ENCODE measurements around the gene NSRP1. TPM values are rescaled to one million over a fixed set of nuclear protein-coding genes. Genes with fewer than 3 reads are reported as not detected.
"Not testable (repeated sequence)": the region's sequence is repeated elsewhere in the genome, so short reads cannot be mapped to it uniquely, and the experiment has no call there.

Gene NSRP1, protein sequence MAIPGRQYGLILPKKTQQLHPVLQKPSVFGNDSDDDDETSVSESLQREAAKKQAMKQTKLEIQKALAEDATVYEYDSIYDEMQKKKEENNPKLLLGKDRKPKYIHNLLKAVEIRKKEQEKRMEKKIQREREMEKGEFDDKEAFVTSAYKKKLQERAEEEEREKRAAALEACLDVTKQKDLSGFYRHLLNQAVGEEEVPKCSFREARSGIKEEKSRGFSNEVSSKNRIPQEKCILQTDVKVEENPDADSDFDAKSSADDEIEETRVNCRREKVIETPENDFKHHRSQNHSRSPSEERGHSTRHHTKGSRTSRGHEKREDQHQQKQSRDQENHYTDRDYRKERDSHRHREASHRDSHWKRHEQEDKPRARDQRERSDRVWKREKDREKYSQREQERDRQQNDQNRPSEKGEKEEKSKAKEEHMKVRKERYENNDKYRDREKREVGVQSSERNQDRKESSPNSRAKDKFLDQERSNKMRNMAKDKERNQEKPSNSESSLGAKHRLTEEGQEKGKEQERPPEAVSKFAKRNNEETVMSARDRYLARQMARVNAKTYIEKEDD
- total RNA-seq (10 to 100 TPM; 28.8 to 31.7 TPM), total RNA-seq (32.0 to 37.3 reads per million in 2 donors)

DNA sequence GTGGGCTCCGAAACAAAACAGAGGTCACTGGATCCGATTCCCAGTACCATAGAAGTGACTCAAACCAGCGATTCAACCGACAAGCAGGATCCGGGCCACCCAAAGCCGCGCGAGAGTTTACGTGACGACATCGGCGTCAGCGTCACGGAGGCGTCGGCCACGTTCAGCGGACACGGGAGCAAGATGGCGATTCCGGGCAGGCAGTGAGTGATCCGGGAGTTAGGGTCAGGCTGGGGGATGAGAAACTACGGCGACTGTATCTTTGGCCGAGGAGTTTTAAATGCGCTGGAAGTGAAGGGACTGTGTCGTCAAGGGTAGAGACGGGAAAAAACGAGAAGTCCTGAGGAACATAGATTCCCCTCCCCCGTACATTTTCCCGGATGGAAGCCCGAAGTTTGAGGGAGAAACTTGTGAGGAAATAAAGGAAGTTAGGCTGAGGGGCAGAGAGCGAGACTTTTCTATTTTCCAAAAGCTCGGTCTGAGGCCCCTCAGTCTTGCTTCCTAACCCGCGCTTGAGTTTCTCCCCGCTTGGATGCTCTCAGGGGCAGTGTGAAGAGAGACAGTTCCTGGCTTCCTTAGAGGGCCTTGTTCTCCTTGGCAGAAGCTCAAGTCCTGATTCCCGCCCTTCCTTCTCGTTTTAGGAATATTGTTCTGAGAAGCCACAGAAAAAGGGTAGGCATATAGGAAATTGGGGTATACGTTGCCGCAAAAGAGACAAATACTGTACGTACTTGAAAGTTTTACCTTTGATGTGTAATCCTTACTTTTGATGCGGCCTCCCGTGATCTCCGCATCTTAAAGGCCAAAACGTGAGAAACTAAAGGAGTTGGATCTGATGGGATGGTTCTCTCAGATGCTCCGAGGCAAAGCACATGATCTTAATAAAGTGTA is at the start of gene NSRP1:
NSRP1 (plus strand) TSS at position 156 of the 891 bp plus-strand sequence; CDS start at position 184, 28 bp downstream.
- H3K4me1 Mint-ChIP-seq, result peaks cover 27% of the 10 kb centered on the region
- H3K27ac Mint-ChIP-seq, result peak within 1 kb of the TSS; percentile 100
- no peaks in the 10 kb centered on the region for H3K9me3 ChIP-seq (ENCODE audit: control insufficient read depth, low read length, poor library complexity, severe bottlenecking)
- DNase-seq, result peak; percentile 75 to 89 (median 79)
- peak within 1 kb of the TSS; percentile 100 for H3K4me3 Mint-ChIP-seq
- no peaks in the 10 kb centered on the region for H3K27me3 Mint-ChIP-seq
- peaks cover 7% of the 10 kb centered on the region for H3K36me3 Mint-ChIP-seq (ENCODE audit: low read depth)
- peak; percentile 97 for ATAC-seq

DNA sequence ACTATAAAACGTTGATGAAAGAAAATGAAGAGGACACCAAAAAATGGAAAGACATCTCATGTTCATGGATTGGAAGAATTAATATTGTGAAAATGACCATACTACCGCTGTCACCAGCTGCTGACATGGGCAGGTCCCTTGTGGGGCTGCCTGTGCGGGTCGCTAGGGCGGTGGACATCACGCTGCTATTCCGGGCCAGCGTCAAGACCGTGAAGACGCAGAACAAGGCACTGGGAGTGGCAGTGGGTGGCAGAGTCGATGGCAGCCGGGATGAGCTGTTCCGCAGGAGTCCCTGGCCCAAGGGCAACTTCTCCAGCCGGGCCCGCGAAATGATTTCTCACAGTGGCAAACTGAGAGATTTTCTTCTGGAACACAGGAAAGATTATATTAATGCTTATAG is 48.2 kb upstream of the NSRP1 start:
- H3K36me3 Mint-ChIP-seq (ENCODE audit: low read depth), result no peaks in the 10 kb centered on the region
- no peak overlapping the region for H3K27ac Mint-ChIP-seq
- no peaks in the 10 kb centered on the region for H3K4me1 Mint-ChIP-seq
- DNase-seq (no peak), ATAC-seq (no peak)
- H3K4me3 Mint-ChIP-seq, result no peak overlapping the region
- peaks cover 8% of the 10 kb centered on the region for H3K9me3 ChIP-seq (ENCODE audit: control insufficient read depth, low read length, poor library complexity, severe bottlenecking)
- no peaks in the 10 kb centered on the region for H3K27me3 Mint-ChIP-seq

DNA sequence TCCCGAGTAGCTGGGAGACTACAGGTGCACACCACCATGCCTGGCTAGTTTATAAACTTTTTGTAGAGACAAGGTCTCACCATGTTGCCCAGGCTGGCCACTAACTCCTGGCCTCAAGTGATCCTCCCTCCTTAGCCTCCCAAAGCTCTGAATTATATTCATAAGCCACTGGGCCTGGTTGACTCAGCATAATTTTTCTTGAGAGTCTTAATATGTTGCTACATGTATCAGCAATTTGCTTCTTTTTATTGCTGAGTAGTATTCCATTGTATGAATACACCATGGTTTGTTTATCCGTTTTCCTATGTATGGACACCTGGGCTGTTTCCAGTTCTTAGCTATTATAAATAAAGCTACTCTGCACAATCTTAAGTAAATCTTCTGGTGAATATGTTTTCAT is 42.4 kb upstream of the NSRP1 start:
- Mint-ChIP-seq H3K27ac (no peak overlapping the region), H3K4me1 (peaks cover 4% of the 10 kb centered on the region)

DNA sequence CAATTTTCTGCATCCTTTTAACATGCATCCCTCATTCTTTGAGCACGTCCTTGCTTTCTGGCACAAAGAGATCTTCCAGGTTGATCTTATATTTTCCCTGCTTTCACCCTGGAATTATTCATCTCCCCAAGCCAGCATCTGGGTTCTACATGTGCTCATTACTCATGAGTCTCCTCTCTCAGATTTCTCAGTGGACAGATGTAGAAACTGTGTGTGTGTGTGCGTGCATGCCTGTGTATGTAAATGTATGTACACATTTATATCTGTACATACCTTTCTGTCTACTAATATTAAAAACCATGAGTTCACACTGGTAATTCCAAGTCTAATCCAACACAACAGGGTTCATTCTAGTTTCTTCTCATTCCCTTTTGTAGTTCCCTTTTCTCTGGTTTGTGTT is 41.9 kb upstream of the NSRP1 start:
- Mint-ChIP-seq H3K36me3 (ENCODE audit: low read depth) (peaks cover 5% of the 10 kb centered on the region), H3K27ac (no peak overlapping the region), H3K4me1 (peaks cover 4% of the 10 kb centered on the region), H3K4me3 (no peak overlapping the region), H3K27me3 (peaks cover 37% of the 10 kb centered on the region)
- ATAC-seq, result no peak
- DNase-seq, result no peak
- no peaks in the 10 kb centered on the region for H3K9me3 ChIP-seq (ENCODE audit: control insufficient read depth, low read length, poor library complexity, severe bottlenecking)

More for the DNA sequence above, 42.4 kb upstream of the NSRP1 start:
- DNase-seq (no peak), ATAC-seq (no peak)
- no peak overlapping the region for H3K4me3 Mint-ChIP-seq
- H3K27me3 Mint-ChIP-seq, result peaks cover 37% of the 10 kb centered on the region
- H3K36me3 Mint-ChIP-seq (ENCODE audit: low read depth), result peaks cover 5% of the 10 kb centered on the region
- no peaks in the 10 kb centered on the region for H3K9me3 ChIP-seq (ENCODE audit: control insufficient read depth, low read length, poor library complexity, severe bottlenecking)

DNA sequence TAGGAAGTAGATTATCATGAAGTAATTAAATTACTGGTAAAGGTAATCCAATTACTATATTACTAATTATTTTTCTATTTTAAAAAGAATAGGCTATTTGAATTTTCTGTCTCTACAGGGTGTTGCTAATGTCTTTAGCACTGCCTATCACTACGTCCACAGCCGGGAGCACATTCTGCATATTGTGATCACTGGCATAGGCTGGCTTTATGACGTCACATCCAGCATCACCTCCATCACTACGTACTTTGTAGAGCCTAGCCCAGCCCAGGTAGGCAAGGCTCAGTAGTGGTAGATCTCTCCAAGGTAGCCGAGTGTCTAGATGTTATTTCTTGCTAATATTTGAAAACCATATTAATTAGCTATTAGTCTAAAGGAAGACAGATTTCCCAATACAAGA is 33.8 kb upstream of the NSRP1 start:
- no peak for DNase-seq
- H3K27ac Mint-ChIP-seq, result no peak overlapping the region
- H3K36me3 Mint-ChIP-seq (ENCODE audit: low read depth), result no peaks in the 10 kb centered on the region
- H3K4me3 Mint-ChIP-seq, result no peak overlapping the region
- H3K27me3 Mint-ChIP-seq, result peaks cover 34% of the 10 kb centered on the region
- no peaks in the 10 kb centered on the region for H3K4me1 Mint-ChIP-seq
- no peak for ATAC-seq
- H3K9me3 ChIP-seq (ENCODE audit: control insufficient read depth, low read length, poor library complexity, severe bottlenecking), result no peaks in the 10 kb centered on the region

DNA sequence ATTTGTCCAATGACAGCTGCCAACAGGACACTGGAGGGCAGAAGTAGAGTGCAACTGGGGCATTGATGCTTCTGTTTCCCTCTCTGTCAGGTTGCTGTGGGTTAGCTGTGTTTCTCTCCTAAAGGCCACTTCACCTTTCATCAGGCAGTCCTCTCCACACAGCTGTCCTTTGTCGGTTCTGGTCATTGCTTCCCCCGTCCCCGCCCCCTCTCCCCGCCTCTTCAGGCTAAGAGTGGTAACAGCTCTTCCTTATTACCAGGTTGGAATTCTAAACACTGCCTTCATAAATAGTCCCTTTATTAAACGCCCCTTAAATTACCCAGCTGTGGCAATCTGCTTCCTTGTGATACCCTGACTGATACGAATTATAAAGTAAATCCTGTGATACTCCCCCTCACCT is 31.8 kb upstream of the NSRP1 start:
- DNase-seq (no peak), ATAC-seq (no peak)
- H3K36me3 Mint-ChIP-seq (ENCODE audit: low read depth), result no peaks in the 10 kb centered on the region

DNA sequence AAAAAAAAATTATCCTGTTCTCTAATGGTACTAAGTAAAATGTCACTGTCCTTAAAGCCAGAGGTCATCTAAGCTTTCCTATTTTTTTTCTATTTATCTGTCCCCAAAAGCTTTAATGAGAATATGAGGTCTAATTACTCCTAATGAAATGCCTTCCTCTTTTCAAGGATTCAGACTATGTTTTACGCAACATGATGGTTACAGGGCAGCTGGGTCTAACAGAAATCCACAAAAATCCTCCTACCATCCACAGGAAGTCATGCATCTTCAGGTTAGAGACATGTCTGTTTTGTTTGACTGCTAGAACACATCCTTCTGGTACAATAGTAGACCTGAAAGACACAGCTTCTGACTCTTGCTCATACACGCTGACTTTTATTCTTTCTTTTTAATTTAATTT is 29.7 kb upstream of the NSRP1 start:
- no peak overlapping the region for H3K27ac Mint-ChIP-seq
- H3K27me3 Mint-ChIP-seq, result peaks cover 45% of the 10 kb centered on the region
- no peaks in the 10 kb centered on the region for H3K4me1 Mint-ChIP-seq
- no peaks in the 10 kb centered on the region for H3K9me3 ChIP-seq (ENCODE audit: control insufficient read depth, low read length, poor library complexity, severe bottlenecking)
- no peak overlapping the region for H3K4me3 Mint-ChIP-seq
- DNase-seq, result no peak
- ATAC-seq, result no peak
- no peaks in the 10 kb centered on the region for H3K36me3 Mint-ChIP-seq (ENCODE audit: low read depth)

More for the DNA sequence above, 31.8 kb upstream of the NSRP1 start:
- H3K9me3 ChIP-seq (ENCODE audit: control insufficient read depth, low read length, poor library complexity, severe bottlenecking), result no peaks in the 10 kb centered on the region
- peaks cover 34% of the 10 kb centered on the region for H3K27me3 Mint-ChIP-seq
- H3K4me1 Mint-ChIP-seq, result no peaks in the 10 kb centered on the region
- H3K4me3 Mint-ChIP-seq, result no peak overlapping the region
- H3K27ac Mint-ChIP-seq, result no peak overlapping the region

DNA sequence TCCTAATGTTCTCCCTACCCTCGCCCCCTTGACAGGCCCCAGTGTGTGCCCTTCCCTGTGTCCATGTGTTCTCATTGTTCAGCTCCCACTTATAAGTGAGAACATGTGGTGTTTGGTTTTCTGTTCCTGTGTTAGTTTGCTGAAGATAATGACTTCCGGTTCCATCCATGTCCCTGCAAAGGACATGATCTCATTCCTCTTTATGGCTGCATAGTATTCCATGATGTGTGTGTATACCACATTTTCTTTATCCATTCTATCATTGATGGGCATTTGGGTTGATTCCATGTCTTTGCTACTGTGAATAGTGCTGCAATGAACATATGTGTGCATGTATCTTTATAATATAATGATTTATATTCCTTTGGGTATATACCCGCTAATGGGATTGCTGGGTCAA is 29.2 kb upstream of the NSRP1 start:
- H3K4me3 Mint-ChIP-seq; H3K36me3 Mint-ChIP-seq (ENCODE audit: low read depth); H3K4me1 Mint-ChIP-seq; ATAC-seq; DNase-seq; H3K27ac Mint-ChIP-seq; H3K9me3 ChIP-seq (ENCODE audit: control insufficient read depth, low read length, poor library complexity, severe bottlenecking): not testable (repeated sequence)
- H3K27me3 Mint-ChIP-seq, result peaks cover 46% of the 10 kb centered on the region

DNA sequence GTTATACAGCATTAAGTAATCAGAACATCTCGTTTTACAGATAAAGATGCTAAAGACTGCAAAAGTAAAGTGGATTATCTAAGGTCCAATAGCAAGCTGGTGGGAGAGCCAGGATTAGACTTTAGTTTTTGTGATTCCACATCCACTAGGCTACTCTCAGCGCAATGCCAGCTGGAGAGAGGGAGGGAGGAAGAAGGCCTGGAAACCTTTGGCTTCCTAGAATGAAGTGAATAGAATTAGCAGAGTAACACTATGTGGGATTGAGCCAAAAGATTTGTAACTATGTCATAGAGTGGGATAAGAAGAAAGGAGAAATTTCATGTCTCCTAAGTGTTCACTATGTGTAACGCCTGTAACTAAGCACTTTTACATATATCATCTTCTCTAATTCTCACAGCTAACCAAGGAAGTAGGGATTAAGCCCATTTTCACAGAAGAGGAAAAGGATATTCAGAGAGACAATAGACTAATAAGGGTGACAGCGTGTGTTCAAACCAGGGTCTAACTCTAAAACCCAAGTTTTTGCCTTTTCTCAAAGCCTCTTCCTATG is 25.4 kb upstream of the NSRP1 start:
- no peaks in the 10 kb centered on the region for H3K9me3 ChIP-seq (ENCODE audit: control insufficient read depth, low read length, poor library complexity, severe bottlenecking)
- DNase-seq (no peak), ATAC-seq (no peak)
- Mint-ChIP-seq H3K27me3 (peaks cover 51% of the 10 kb centered on the region), H3K4me1 (peaks cover 7% of the 10 kb centered on the region), H3K36me3 (ENCODE audit: low read depth) (no peaks in the 10 kb centered on the region), H3K4me3 (no peak overlapping the region), H3K27ac (no peak overlapping the region)

DNA sequence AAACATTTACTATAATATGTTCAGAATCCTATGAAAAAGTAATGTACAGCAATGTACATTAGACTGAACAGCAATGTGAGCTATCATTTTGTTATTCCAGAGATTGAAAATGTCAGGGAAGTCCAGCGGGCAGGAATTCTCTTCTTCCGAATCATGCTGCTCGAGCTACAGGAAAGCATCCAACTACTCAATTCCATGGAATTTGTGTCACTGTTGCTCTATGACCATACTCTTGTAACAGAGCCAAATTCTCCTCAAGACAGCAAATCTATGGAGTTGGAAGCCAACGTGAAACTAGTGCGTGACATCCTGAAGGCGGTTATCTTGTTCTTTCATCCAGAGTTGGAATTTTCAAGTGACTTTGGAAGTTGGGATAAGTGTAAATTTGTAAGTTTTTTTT is 24.8 kb upstream of the NSRP1 start:
- no peak for ATAC-seq

DNA sequence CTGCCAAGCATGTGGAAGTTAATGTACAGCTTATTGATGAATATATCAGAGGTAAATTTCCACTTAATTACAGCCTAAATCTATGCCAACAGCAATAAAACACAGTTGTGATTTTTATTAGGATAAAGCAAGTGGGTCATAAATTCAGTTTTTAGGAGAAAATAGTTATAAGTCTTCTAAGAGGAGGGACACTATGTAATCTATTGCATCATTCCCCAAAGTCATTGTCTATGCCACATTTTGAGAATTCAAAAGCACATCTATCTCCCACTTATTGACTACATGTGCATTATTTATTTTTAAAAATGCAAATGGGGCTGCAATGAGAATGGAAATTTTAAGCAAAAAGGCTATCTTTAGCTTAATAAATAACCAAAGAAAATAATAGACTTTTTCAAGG is 23.7 kb upstream of the NSRP1 start:
- peaks cover 7% of the 10 kb centered on the region for H3K4me1 Mint-ChIP-seq

More for the DNA sequence above, 24.8 kb upstream of the NSRP1 start:
- Mint-ChIP-seq H3K27ac (no peak overlapping the region), H3K4me3 (no peak overlapping the region), H3K4me1 (peaks cover 7% of the 10 kb centered on the region), H3K36me3 (ENCODE audit: low read depth) (no peaks in the 10 kb centered on the region), H3K27me3 (peaks cover 51% of the 10 kb centered on the region)
- H3K9me3 ChIP-seq (ENCODE audit: control insufficient read depth, low read length, poor library complexity, severe bottlenecking), result no peaks in the 10 kb centered on the region
- DNase-seq, result no peak

DNA sequence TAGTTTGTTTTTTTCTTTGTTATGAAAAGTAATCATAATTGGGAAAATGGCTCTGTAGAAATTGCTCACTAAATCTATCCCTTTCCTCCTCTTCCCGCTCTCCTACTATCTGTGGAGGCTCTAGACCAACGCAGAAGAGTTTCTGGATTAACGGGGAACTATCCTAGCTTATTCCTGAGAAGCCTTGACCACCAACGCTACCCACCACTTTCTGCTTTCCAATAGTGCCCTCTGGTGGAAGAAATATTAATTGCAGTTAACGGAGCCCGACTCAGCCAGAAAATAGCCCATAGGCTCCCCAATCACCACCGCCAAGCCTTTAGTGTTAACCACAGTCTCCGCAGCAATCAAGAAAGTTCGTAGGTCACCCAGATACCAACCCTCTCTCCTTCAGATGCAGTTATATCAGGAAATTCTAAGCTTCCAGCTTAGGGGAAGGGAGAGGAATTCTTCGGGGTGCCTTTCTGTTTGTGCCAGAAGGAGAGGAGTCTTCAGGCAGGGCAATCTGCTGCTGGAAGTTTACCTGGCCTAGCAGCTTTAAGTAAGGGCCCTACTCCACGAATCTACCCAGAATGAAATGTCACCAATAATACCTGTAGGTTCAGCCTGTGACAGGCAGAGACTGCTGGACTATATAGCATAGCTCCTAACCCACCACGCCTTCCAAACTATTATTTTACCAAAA is 23.0 kb upstream of the NSRP1 start:
- Mint-ChIP-seq H3K4me3 (no peak overlapping the region), H3K27ac (no peak overlapping the region), H3K27me3 (peaks cover 53% of the 10 kb centered on the region), H3K4me1 (peaks cover 7% of the 10 kb centered on the region), H3K36me3 (ENCODE audit: low read depth) (peaks cover 2% of the 10 kb centered on the region)
- peak in 1 of 3 donors; percentile 29 for DNase-seq
- H3K9me3 ChIP-seq (ENCODE audit: control insufficient read depth, low read length, poor library complexity, severe bottlenecking), result no peaks in the 10 kb centered on the region
- peak; percentile 72 for ATAC-seq

More for the DNA sequence above, 23.7 kb upstream of the NSRP1 start:
- no peaks in the 10 kb centered on the region for H3K36me3 Mint-ChIP-seq (ENCODE audit: low read depth)
- ATAC-seq (no peak), DNase-seq (no peak)
- no peak overlapping the region for H3K27ac Mint-ChIP-seq
- H3K4me3 Mint-ChIP-seq, result no peak overlapping the region
- peaks cover 51% of the 10 kb centered on the region for H3K27me3 Mint-ChIP-seq
- no peaks in the 10 kb centered on the region for H3K9me3 ChIP-seq (ENCODE audit: control insufficient read depth, low read length, poor library complexity, severe bottlenecking)

All from T-helper 17 cell (primary cell).